Ascending aorta (tissue), 2 donors: Measurements from ENCODE around the gene CAND2. TPM values are rescaled to one million over a fixed set of nuclear protein-coding genes. Genes with fewer than 3 reads are reported as not detected.

Source experiments
- DNase-seq, 2 donors: peaks; one replicate each; pipeline ENCODE4 v3.0.0-alpha.2; 2019; ENCODE audit warnings: low spot score in 2 of 2
- H3K27ac ChIP-seq, 2 donors: fragments of 200-600 bp; sonication (generic); one replicate each; pipeline ENCODE4 v1.5.1; 2016 to 2017; ENCODE audit warnings: mild to moderate bottlenecking in 1 of 2
- H3K27me3 ChIP-seq: fragments of 200-600 bp; sonication (generic); one replicate; pipeline ENCODE4 v1.5.1; 2017
- H3K36me3 ChIP-seq, 2 donors: fragments of 200-600 bp; sonication (generic); one replicate each; pipeline ENCODE4 v1.5.1; 2016
- H3K4me1 ChIP-seq, 2 donors: fragments of 200-600 bp; sonication (generic); one replicate each; pipeline ENCODE4 v1.5.1; 2016 to 2017; ENCODE audit warnings: mild to moderate bottlenecking in 1 of 2
- H3K4me3 ChIP-seq, 2 donors: fragments of 200-600 bp; sonication (generic); one replicate each; pipeline ENCODE4 v1.5.1; 2016 to 2017; ENCODE audit warnings: mild to moderate bottlenecking in 1 of 2
- H3K9me3 ChIP-seq, 2 donors: fragments of 200-600 bp; sonication (generic); one replicate each; pipeline ENCODE4 v1.5.1; 2016
- CTCF ChIP-seq, 3 experiments: fragments of 200-600 bp in 2 of 3; fragments of 450-650 bp in 1 of 3; sonication (generic) in 2 of 3; IDR thresholded peaks; one replicate each; pipeline ENCODE4 v1.5.1; 2016 to 2019; ENCODE audit warnings: antibody characterized with exemption in 3 of 3, mild to moderate bottlenecking in 1 of 3, moderate library complexity in 1 of 3
- intact Hi-C: fragments of 100-400 bp; cut with DNase I; formaldehyde crosslinking; loops from one replicate; pipeline ENCODE4 v1.15.1; 2023
- total RNA-seq: library from RNA; depleted of rRNA; stranded (reverse); fragments of >200 nt; gene quantifications from one replicate; pipeline ENCODE4 v1.1.0, GENCODE V29; 2016

The CAND2 gene
- total RNA-seq, 1 donor from 2014 or later: 14.4 TPM

GRCh38 chr3:12884186-12884680, 87.8 kb downstream of the CAND2 start:
- Histone ChIP-seq H3K9me3 (no peaks in the 10 kb centered on the region), H3K36me3 (no peaks in the 10 kb centered on the region), H3K27me3 (no peaks in the 10 kb centered on the region), H3K27ac (peak overlapping the region; percentile 68 to 80), H3K4me3 (peak overlapping the region; percentile 22 to 38), H3K4me1 (peaks cover 3 to 7% of the 10 kb centered on the region in 2 donors)
- TF ChIP-seq CTCF (IDR thresholded peaks at IDR 0.05): no peak
- peak; percentile 27 to 89 for DNase-seq
- intact Hi-C loops: no loop called here

Other genes starting within 250 kb of the CAND2 start
- 25.2 TPM for gene MKRN2, start 239.6 kb upstream of the CAND2 start, total RNA-seq
- gene RAF1, start 132.6 kb upstream of the CAND2 start, total RNA-seq: 103 TPM
- not detected for gene TMEM40, start 37.4 kb upstream of the CAND2 start, total RNA-seq
- gene RPL32, start 44.9 kb downstream of the CAND2 start, total RNA-seq: 1,821 TPM